ENCODE data around the gene ZNF417. TPM values are rescaled to one million over a fixed set of nuclear protein-coding genes. Genes with fewer than 3 reads are reported as not detected.
A peak's percentile ranks its signal among the peaks of the same experiment; 100 is the strongest.
"Not testable (repeated sequence)": the region's sequence is repeated elsewhere in the genome, so short reads cannot be mapped to it uniquely, and the experiment has no call there.

The ZNF417 gene
- total RNA-seq, result 10 to 100 TPM in 3 of 6 experiments, 1 to 10 TPM in 3; 4.1 to 12.6 (median 7.8) TPM
- long read RNA-seq, result 0 reads

DNA sequence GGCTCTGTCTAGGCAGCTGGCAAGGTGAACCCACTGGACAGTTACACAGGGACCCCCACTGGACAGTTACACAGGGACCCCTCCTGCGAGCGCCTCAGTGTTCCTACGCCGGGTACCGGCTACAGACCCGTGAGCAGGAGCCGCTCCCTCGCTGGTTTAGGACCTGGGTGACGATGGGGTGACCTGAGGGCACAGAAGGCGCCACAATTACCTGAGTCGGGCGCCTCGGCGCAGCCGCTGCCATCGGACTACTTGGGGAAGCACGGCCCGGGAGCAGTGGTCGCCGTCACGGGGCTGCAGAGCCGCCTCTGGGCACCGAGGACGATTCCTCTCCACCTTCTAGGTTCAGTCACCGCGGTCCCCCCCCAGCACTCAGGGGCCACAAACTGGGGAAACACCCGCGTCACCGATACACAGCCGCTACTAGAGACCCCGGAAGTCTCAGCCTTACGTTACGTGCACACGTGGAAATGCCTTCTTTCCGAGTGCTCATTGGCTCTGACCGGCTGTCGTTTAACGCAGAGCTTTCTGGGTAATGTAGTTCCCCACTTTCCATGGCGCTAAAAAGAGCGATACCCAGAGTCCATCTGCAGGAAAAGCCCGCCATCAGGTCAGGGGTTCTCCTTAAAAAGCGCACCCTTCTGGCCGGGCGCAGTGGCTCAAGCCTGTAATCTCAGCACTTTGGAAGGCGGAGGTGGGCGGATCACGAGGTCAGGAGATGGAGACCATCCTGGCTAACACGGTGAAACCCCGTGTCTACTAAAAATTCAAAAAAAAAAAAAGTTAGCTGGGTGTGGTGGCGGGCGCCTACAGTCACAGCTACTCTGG is at the start of gene ZNF417:
TSS of gene ZNF417 (minus strand) at position 425 of the 828 bp plus-strand sequence. CDS start at position 244, 181 bp downstream.
- H3K27me3 ChIP-seq; H3K9me3 ChIP-seq; intact Hi-C loops (cut with DNase I); H3K36me3 ChIP-seq: not testable (repeated sequence)
- under 1% methylated on average over 27 of the region's 51 CpGs for WGBS (ENCODE audit: insufficient coverage, low coverage, low lambda C conversion rate, missing lambda C conversion rate)
- Histone ChIP-seq H3K4me1 (peaks cover 0 to 25% (median 0%) of the 10 kb centered on the region in 4 donors), H3K27ac (peak within 1 kb of the TSS; percentile 50 to 53 (median 51)), H3K4me3 (peak within 1 kb of the TSS; percentile 78 to 97 (median 91))
- peak; percentile 50 for TF ChIP-seq POLR2A (IDR thresholded peaks at IDR 0.05)
- TF ChIP-seq, protein P1, sequence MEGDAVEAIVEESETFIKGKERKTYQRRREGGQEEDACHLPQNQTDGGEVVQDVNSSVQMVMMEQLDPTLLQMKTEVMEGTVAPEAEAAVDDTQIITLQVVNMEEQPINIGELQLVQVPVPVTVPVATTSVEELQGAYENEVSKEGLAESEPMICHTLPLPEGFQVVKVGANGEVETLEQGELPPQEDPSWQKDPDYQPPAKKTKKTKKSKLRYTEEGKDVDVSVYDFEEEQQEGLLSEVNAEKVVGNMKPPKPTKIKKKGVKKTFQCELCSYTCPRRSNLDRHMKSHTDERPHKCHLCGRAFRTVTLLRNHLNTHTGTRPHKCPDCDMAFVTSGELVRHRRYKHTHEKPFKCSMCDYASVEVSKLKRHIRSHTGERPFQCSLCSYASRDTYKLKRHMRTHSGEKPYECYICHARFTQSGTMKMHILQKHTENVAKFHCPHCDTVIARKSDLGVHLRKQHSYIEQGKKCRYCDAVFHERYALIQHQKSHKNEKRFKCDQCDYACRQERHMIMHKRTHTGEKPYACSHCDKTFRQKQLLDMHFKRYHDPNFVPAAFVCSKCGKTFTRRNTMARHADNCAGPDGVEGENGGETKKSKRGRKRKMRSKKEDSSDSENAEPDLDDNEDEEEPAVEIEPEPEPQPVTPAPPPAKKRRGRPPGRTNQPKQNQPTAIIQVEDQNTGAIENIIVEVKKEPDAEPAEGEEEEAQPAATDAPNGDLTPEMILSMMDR (IDR thresholded peaks at IDR 0.05), result peak; percentile 23 to 48 (median 32)
- DNase-seq, result peak; percentile 79 to 90 (median 85)
- ATAC-seq, result peak; percentile 97 to 99 (median 98)

DNA sequence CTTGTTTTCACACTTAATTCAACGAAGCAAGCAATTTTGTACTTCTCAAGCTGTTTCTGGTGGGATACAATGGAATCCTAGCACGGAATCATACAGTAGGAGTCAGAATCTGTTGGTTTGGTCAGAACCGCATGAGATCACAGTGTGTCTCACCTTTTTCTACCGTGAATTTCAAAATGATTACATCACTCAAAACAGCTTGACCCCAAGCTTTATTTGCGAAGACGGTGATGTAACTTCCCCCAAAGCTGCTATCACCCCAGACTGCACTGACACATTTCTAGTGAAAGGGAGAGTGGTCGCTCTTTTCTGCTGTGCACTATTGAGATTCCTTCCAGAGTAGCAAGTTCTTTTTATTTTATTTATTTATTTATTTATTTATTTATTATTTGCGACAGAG is 48.4 kb upstream of the ZNF417 start:
- intact Hi-C loops (cut with DNase I), result no loop called here
- Histone ChIP-seq H3K9me3 (peaks cover 0 to 13% (median 5%) of the 10 kb centered on the region in 4 donors), H3K36me3 (no peaks in the 10 kb centered on the region), H3K27me3 (no peaks in the 10 kb centered on the region), H3K4me1 (no peaks in the 10 kb centered on the region), H3K27ac (no peak overlapping the region), H3K4me3 (no peak overlapping the region)
- TF ChIP-seq POLR2A (IDR thresholded peaks at IDR 0.05), result no peak
- TF ChIP-seq, protein P1 (IDR thresholded peaks at IDR 0.05), result no peak
- 70% methylated on average over 8 of the region's 8 CpGs for WGBS (ENCODE audit: insufficient coverage, low coverage, low lambda C conversion rate, missing lambda C conversion rate)
- ATAC-seq, result no peak
- DNase-seq, result no peak

DNA sequence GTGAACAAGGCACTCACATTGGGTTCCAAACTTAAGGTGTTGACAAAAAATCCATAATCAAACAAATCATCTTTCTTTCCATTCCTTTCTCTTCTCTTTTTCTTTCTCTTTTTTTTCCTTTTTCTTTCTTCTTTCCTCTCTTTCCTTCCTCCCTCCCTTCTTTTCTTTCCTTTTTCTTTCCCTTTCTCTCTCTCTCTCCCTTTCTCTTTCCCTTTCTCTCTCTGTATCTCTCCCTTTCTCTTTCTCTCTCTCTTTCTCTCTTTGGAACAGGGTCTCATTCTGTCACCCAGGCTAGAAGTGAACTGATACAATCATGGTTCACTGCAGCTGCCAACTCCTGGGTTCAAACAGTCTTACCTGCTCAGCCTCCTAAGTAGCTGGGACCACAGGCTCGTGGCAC is 45.4 kb upstream of the ZNF417 start:
- TF ChIP-seq, protein P1 (IDR thresholded peaks at IDR 0.05), result no peak
- no peak for TF ChIP-seq POLR2A (IDR thresholded peaks at IDR 0.05)
- H3K9me3 ChIP-seq, result peaks cover 0 to 10% (median 5%) of the 10 kb centered on the region in 4 donors

DNA sequence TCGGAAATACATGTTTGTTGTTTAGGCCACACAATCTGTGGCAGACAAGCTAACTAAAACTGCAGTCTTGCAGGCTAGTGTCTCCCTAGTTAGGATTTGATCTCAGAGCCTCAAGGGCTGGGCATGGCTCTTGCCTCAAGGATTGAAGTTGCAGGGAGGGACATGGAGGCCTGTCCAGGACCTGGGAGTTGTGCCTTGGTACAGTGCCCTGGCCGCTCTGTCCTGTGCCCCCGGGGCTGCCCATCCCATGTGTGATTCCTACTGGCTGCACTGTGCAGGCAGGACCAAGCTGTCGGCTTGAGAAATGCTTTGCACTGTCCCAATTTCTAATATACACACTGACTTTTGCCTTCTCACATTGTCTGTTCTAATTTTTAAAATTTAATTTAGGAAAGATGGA is 38.6 kb upstream of the ZNF417 start:
- Histone ChIP-seq H3K4me1 (no peaks in the 10 kb centered on the region), H3K27me3 (no peaks in the 10 kb centered on the region), H3K36me3 (no peaks in the 10 kb centered on the region), H3K4me3 (no peak overlapping the region), H3K9me3 (peaks cover 0 to 5% (median 1%) of the 10 kb centered on the region in 4 donors), H3K27ac (no peak overlapping the region)
- intact Hi-C loops (cut with DNase I), result no loop called here
- WGBS (ENCODE audit: insufficient coverage, low coverage, low lambda C conversion rate, missing lambda C conversion rate), result 79% methylated on average over 2 of the region's 4 CpGs
- ATAC-seq (no peak), DNase-seq (no peak)
- TF ChIP-seq, protein P1 (IDR thresholded peaks at IDR 0.05), result no peak
- no peak for TF ChIP-seq POLR2A (IDR thresholded peaks at IDR 0.05)

More for the DNA sequence above, 45.4 kb upstream of the ZNF417 start:
- no peak overlapping the region for H3K27ac ChIP-seq
- no peak overlapping the region for H3K4me3 ChIP-seq
- H3K36me3 ChIP-seq, result no peaks in the 10 kb centered on the region
- no peak for ATAC-seq
- no peaks in the 10 kb centered on the region for H3K4me1 ChIP-seq
- no peak for DNase-seq
- 78% methylated on average over 1 of the region's 1 CpG for WGBS (ENCODE audit: insufficient coverage, low coverage, low lambda C conversion rate, missing lambda C conversion rate)
- intact Hi-C loops (cut with DNase I), result no loop called here
- H3K27me3 ChIP-seq, result no peaks in the 10 kb centered on the region

Data from right lobe of liver (tissue), 6 donors.